ENCODE results near the gene AEN. TPM values are rescaled to one million over a fixed set of nuclear protein-coding genes. Genes with fewer than 3 reads are reported as not detected.

The AEN gene
- polyA plus RNA-seq, 2 of the 4 experiments (the other 2 are of a cell fraction): 57.2 to 74.9 TPM

- 20% methylated on average over 7 of the region's 7 CpGs for WGBS (ENCODE audit: missing lambda C conversion rate)
- H3K27ac ChIP-seq: peak overlapping the region; percentile 87 to 92
- peak overlapping the region; percentile 81 for H3K4me2 ChIP-seq
- DNase-seq (ENCODE audit: low read depth in 1 of 2, low spot score in 1 of 2) (no peak), FAIRE-seq (no peak), ATAC-seq (peak; percentile 55 to 62)
- POLR2A ChIA-PET: interaction anchor here (0.6 to 1.4 kb wide), 4 partner anchors 144 to 453 kb away, joined by 3 to 17 read pairs (median 8); partner anchors contain the start of genes MRPL46 and MRPS11
- TF ChIP-seq FOSB (CRISPR knock-in tag; IDR thresholded peaks at IDR 0.05) (peak; percentile 67; the same call in 1 of the 2 replicates), CHD4 (IDR thresholded peaks at IDR 0.05; ENCODE audit: borderline replicate concordance) (no peak), TFCP2L1 (CRISPR knock-in tag; IDR thresholded peaks at IDR 0.05) (0 out of 2 replicates have a peak, but pooled peaks have one; percentile 49), HOXB5 (CRISPR knock-in tag; IDR thresholded peaks at IDR 0.05) (0 out of 2 replicates have a peak, but pooled peaks have one; percentile 55), PBX3 (IDR thresholded peaks at IDR 0.05) (no peak), HOXB13 (CRISPR knock-in tag; IDR thresholded peaks at IDR 0.05; ENCODE audit: low read depth) (peak; percentile 77; the same call in 1 of the 2 replicates), HEYL (CRISPR knock-in tag; IDR thresholded peaks at IDR 0.05) (no peak), RAD21 (conservative IDR thresholded peaks at IDR 0.05 in 1 of 2, IDR thresholded peaks at IDR 0.05 in 1 of 2) (no peak), EHMT2 (IDR thresholded peaks at IDR 0.05; ENCODE audit: low read depth) (no peak), ZC3H11A (IDR thresholded peaks at IDR 0.05) (no peak), KDM5A (IDR thresholded peaks at IDR 0.05) (no peak), HOXA7 (CRISPR knock-in tag; IDR thresholded peaks at IDR 0.05) (peak; percentile 71; the same call in 1 of the 2 replicates), MAFK (IDR thresholded peaks at IDR 0.05; ENCODE audit: partially characterized antibody) (no peak), PHF8 (IDR thresholded peaks at IDR 0.05; ENCODE audit: borderline replicate concordance, low read depth) (0 out of 2 replicates have a peak, but pooled peaks have one; percentile 23), ZSCAN20 (CRISPR knock-in tag; IDR thresholded peaks at IDR 0.05) (0 out of 2 replicates have a peak, but pooled peaks have one; percentile 6), HMGXB4 (CRISPR knock-in tag; IDR thresholded peaks at IDR 0.05; ENCODE audit: borderline replicate concordance) (no peak), MAZ (IDR thresholded peaks at IDR 0.05; ENCODE audit: borderline replicate concordance, low read depth, low read length) (no peak), FOXS1 (CRISPR knock-in tag; IDR thresholded peaks at IDR 0.05) (0 out of 2 replicates have a peak, but pooled peaks have one; percentile 49), EHF (CRISPR knock-in tag; IDR thresholded peaks at IDR 0.05) (0 out of 2 replicates have a peak, but pooled peaks have one; percentile 34)
- TF ChIP-seq, protein P1, sequence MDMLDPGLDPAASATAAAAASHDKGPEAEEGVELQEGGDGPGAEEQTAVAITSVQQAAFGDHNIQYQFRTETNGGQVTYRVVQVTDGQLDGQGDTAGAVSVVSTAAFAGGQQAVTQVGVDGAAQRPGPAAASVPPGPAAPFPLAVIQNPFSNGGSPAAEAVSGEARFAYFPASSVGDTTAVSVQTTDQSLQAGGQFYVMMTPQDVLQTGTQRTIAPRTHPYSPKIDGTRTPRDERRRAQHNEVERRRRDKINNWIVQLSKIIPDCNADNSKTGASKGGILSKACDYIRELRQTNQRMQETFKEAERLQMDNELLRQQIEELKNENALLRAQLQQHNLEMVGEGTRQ (IDR thresholded peaks at IDR 0.05): no peak
- TF ChIP-seq, protein P2, sequence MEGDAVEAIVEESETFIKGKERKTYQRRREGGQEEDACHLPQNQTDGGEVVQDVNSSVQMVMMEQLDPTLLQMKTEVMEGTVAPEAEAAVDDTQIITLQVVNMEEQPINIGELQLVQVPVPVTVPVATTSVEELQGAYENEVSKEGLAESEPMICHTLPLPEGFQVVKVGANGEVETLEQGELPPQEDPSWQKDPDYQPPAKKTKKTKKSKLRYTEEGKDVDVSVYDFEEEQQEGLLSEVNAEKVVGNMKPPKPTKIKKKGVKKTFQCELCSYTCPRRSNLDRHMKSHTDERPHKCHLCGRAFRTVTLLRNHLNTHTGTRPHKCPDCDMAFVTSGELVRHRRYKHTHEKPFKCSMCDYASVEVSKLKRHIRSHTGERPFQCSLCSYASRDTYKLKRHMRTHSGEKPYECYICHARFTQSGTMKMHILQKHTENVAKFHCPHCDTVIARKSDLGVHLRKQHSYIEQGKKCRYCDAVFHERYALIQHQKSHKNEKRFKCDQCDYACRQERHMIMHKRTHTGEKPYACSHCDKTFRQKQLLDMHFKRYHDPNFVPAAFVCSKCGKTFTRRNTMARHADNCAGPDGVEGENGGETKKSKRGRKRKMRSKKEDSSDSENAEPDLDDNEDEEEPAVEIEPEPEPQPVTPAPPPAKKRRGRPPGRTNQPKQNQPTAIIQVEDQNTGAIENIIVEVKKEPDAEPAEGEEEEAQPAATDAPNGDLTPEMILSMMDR (IDR thresholded peaks at IDR 0.05): no peak
- CTCF ChIA-PET: interaction anchor here (0.7 to 1.6 kb wide), 8 partner anchors 10 to 241 kb away, joined by 3 to 6 read pairs (median 4); no protein-coding TSS in a partner anchor
- peak overlapping the region; percentile 31 for H3K4me3 ChIP-seq
- no peaks in the 10 kb centered on the region for H3K9me3 ChIP-seq
- peaks cover 55% of the 10 kb centered on the region for H3K4me1 ChIP-seq
These were observed 16.9 kb downstream of the AEN start for GRCh38 chr15:88637841-88638625.
